Suprapubic skin (tissue), 4 donors: Measurements from ENCODE around the gene GJA5. TPM values are rescaled to one million over a fixed set of nuclear protein-coding genes. Genes with fewer than 3 reads are reported as not detected.

Experiments
- DNase-seq, 2 donors: peaks; one replicate each; pipeline ENCODE4 v3.0.0-alpha.2; 2019; ENCODE audit warnings: low spot score in 2 of 2
- H3K27ac ChIP-seq: fragments of 200-600 bp; sonication (generic); one replicate; pipeline ENCODE4 v1.5.1; 2019
- H3K27me3 ChIP-seq: fragments of 200-600 bp; sonication (generic); one replicate; pipeline ENCODE4 v1.5.1; 2019
- H3K36me3 ChIP-seq: fragments of 200-600 bp; sonication (generic); one replicate; pipeline ENCODE4 v1.5.1; 2019
- H3K4me1 ChIP-seq: fragments of 200-600 bp; sonication (generic); one replicate; pipeline ENCODE4 v1.5.1; 2019
- H3K4me3 ChIP-seq: fragments of 200-600 bp; sonication (generic); one replicate; pipeline ENCODE4 v1.5.1; 2019; ENCODE audit warnings: mild to moderate bottlenecking
- H3K9me3 ChIP-seq: fragments of 200-600 bp; sonication (generic); one replicate; pipeline ENCODE4 v1.5.1; 2019
- CTCF ChIP-seq, 2 donors: fragments of 200-600 bp in 1 of 2; fragments of 450-650 bp in 1 of 2; sonication (generic) in 1 of 2; IDR thresholded peaks; one replicate each; pipeline ENCODE4 v1.5.1; 2016 to 2019; ENCODE audit warnings: antibody characterized with exemption in 2 of 2, mild to moderate bottlenecking in 1 of 2, moderate library complexity in 1 of 2
- EP300 ChIP-seq: sonication (generic); formaldehyde crosslinking; IDR thresholded peaks from one replicate; pipeline ENCODE4 v1.6.1; 2017; ENCODE audit warnings: antibody characterized with exemption
- POLR2A ChIP-seq, 2 donors: fragments of 450-650 bp; IDR thresholded peaks; one replicate each; pipeline ENCODE4 v1.6.1; 2017; ENCODE audit warnings: antibody characterized with exemption in 2 of 2, mild to moderate bottlenecking in 2 of 2, moderate library complexity in 2 of 2
- POLR2AphosphoS5 ChIP-seq, 3 donors: sonication (generic); formaldehyde crosslinking; IDR thresholded peaks; one replicate each; pipeline ENCODE4 v1.6.1; 2017; ENCODE audit warnings: antibody characterized with exemption in 3 of 3
- WGBS: methylation state at CpG from one replicate; pipeline ENCODE4 v1.1.5; 2018; 5-methylcytosine and 5-hydroxymethylcytosine counted together
- total RNA-seq, 4 donors: library from RNA; depleted of rRNA; stranded (reverse); fragments of >200 nt; gene quantifications; one replicate each; pipeline ENCODE4 v1.1.0, GENCODE V29; 2016

GJA5 gene
- total RNA-seq, 4 donors from 2014 or later: 1.8 to 11.7 (median 3.6) TPM

GRCh38 chr1:147762233-147763024, 2.0 kb upstream of the GJA5 start:
- TF ChIP-seq EP300 (no peak), CTCF (IDR thresholded peaks at IDR 0.05) (no peak), POLR2A (IDR thresholded peaks at IDR 0.05) (no peak), POLR2AphosphoS5 (IDR thresholded peaks at IDR 0.05) (no peak)
- H3K36me3 ChIP-seq: no peaks in the 10 kb centered on the region
- no peak overlapping the region for H3K4me3 ChIP-seq
- H3K27ac ChIP-seq: no peak overlapping the region
- peaks cover 6% of the 10 kb centered on the region for H3K27me3 ChIP-seq
- WGBS: 32% methylated on average over 3 of the region's 3 CpGs
- H3K9me3 ChIP-seq: no peaks in the 10 kb centered on the region
- peaks cover 17% of the 10 kb centered on the region for H3K4me1 ChIP-seq
- DNase-seq: no peak

GRCh38 chr1:147758379-147759100, 1.9 kb downstream of the GJA5 start:
- Histone ChIP-seq H3K4me1 (peaks cover 23% of the 10 kb centered on the region), H3K27me3 (peaks cover 6% of the 10 kb centered on the region), H3K9me3 (no peaks in the 10 kb centered on the region), H3K4me3 (no peak overlapping the region), H3K36me3 (no peaks in the 10 kb centered on the region), H3K27ac (no peak overlapping the region)
- WGBS: 86% methylated on average over 15 of the region's 24 CpGs
- DNase-seq: no peak
- TF ChIP-seq CTCF (IDR thresholded peaks at IDR 0.05) (no peak), POLR2AphosphoS5 (IDR thresholded peaks at IDR 0.05) (no peak), EP300 (no peak), POLR2A (IDR thresholded peaks at IDR 0.05) (no peak)

GRCh38 chr1:147757015-147757990, 3.1 kb downstream of the GJA5 start:
- H3K36me3 ChIP-seq: no peaks in the 10 kb centered on the region
- no peak for TF ChIP-seq POLR2A (IDR thresholded peaks at IDR 0.05)
- no peak for TF ChIP-seq EP300
- TF ChIP-seq POLR2AphosphoS5 (IDR thresholded peaks at IDR 0.05): no peak
- no peak for TF ChIP-seq CTCF (IDR thresholded peaks at IDR 0.05)
- peaks cover 6% of the 10 kb centered on the region for H3K27me3 ChIP-seq
- no peak for DNase-seq
- 49% methylated on average over 4 of the region's 4 CpGs for WGBS
- H3K4me3 ChIP-seq: no peak overlapping the region
- H3K4me1 ChIP-seq: peaks cover 20% of the 10 kb centered on the region
- no peak overlapping the region for H3K27ac ChIP-seq
- no peaks in the 10 kb centered on the region for H3K9me3 ChIP-seq

- no peak overlapping the region for H3K27ac ChIP-seq
- TF ChIP-seq POLR2AphosphoS5 (IDR thresholded peaks at IDR 0.05) (no peak), CTCF (IDR thresholded peaks at IDR 0.05) (no peak), EP300 (no peak), POLR2A (IDR thresholded peaks at IDR 0.05) (no peak)
- peaks cover 6% of the 10 kb centered on the region for H3K27me3 ChIP-seq
- no peaks in the 10 kb centered on the region for H3K9me3 ChIP-seq
- peaks cover 20% of the 10 kb centered on the region for H3K4me1 ChIP-seq
- H3K36me3 ChIP-seq: no peaks in the 10 kb centered on the region
- no peak overlapping the region for H3K4me3 ChIP-seq
- DNase-seq: no peak
- 65% methylated on average over 3 of the region's 3 CpGs for WGBS
These were observed 4.1 kb downstream of the GJA5 start for GRCh38 chr1:147756341-147756740.
